ENCODE results near the gene MUCL3. TPM values are rescaled to one million over a fixed set of nuclear protein-coding genes. Genes with fewer than 3 reads are reported as not detected.
A peak's percentile ranks its signal among the peaks of the same experiment; 100 is the strongest.

MUCL3 gene
- total and polyA plus RNA-seq, 3 donors from 2014 or later: 0.19 to 0.45 TPM; not detected in 1

GRCh38 chr6:30954631-30955366, 14.0 kb downstream of the MUCL3 start:
- H3K36me3 ChIP-seq (ENCODE audit: low read depth, missing control alignments): no peaks in the 10 kb centered on the region
- H3K9me3 ChIP-seq: no peaks in the 10 kb centered on the region
- TF ChIP-seq POLR2A (IDR thresholded peaks at IDR 0.05): no peak
- TF ChIP-seq, protein P1, sequence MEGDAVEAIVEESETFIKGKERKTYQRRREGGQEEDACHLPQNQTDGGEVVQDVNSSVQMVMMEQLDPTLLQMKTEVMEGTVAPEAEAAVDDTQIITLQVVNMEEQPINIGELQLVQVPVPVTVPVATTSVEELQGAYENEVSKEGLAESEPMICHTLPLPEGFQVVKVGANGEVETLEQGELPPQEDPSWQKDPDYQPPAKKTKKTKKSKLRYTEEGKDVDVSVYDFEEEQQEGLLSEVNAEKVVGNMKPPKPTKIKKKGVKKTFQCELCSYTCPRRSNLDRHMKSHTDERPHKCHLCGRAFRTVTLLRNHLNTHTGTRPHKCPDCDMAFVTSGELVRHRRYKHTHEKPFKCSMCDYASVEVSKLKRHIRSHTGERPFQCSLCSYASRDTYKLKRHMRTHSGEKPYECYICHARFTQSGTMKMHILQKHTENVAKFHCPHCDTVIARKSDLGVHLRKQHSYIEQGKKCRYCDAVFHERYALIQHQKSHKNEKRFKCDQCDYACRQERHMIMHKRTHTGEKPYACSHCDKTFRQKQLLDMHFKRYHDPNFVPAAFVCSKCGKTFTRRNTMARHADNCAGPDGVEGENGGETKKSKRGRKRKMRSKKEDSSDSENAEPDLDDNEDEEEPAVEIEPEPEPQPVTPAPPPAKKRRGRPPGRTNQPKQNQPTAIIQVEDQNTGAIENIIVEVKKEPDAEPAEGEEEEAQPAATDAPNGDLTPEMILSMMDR (IDR thresholded peaks at IDR 0.05): no peak
- no peak for DNase-seq
- peak overlapping the region in 1 of 2 donors; percentile 57 for H3K27ac ChIP-seq
- intact Hi-C loops (cut with DNase I; ENCODE audit: low total_unique reads): no loop called here
- peak overlapping the region; percentile 55 to 59 for H3K4me3 ChIP-seq
- WGBS, 2 donors: 46 to 62% methylated on average over 9 of the region's 9 CpGs
- no peaks in the 10 kb centered on the region for H3K27me3 ChIP-seq
- peaks cover 7% of the 10 kb centered on the region for H3K4me1 ChIP-seq

DNA sequence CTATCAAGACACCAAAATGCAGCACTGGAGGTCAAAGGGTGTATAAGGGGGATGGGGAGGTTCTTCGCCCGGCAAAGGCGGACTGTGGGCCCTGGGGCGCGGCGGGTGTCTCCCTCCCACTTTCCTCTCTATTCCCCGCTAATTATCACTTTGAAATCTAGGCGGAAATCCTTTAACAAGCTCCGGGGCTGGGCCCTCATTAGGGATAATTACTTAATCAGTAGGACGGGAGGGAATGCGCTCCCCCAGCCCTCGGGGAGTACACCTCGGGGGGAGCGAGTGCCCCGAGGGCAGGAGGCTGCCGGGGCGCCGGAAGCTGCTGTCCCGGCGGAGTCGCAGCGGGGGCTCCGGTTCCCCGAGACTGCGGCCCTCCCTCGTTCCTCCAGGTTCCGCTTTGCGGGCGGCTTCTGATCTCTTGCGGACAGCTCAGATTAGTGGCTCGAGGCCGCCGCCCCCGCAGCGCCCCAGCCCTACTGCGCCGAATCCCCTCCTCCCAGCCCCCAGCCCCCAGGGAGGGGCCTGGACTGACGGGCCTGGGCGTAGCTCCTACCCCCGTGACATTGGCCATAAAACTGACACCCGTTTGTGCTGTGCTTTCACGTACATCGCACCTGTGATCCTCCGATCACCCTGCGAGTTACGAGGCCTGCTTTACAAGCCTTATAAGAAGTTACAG, 14.7 kb downstream of the MUCL3 start:
- intact Hi-C loops (cut with DNase I; ENCODE audit: low total_unique reads): no loop called here
- WGBS, 2 donors: 14 to 22% methylated on average over 21 to 46 of the region's 46 CpGs
- no peaks in the 10 kb centered on the region for H3K27me3 ChIP-seq
- peak overlapping the region; percentile 15 to 57 for H3K27ac ChIP-seq
- no peak for TF ChIP-seq POLR2A (IDR thresholded peaks at IDR 0.05)
- TF ChIP-seq, protein P1 (IDR thresholded peaks at IDR 0.05): no peak
- H3K4me3 ChIP-seq: peak overlapping the region; percentile 55 to 59
- H3K9me3 ChIP-seq: no peaks in the 10 kb centered on the region
- DNase-seq: peak; percentile 61
- H3K4me1 ChIP-seq: peaks cover 7% of the 10 kb centered on the region
- no peaks in the 10 kb centered on the region for H3K36me3 ChIP-seq (ENCODE audit: low read depth, missing control alignments)

DNA sequence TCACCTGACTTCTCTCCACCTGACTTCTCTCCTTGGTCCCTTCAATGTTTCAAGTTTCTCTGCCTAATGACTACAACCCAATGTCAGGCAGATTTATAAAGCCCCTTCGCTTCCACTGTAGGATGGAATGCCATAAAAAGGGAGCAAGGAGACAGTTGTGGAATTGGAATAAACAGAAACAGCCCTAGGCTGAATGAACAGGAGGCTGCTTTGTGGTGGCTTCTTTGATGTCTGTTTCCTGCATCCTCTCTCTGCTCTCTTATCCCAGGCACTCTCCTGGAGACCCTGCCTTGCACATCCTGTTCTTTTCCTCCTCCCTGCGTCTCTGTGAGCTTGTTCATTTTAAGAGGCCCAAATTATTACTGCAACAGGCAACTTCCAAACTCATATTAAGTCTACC, 16.9 kb downstream of the MUCL3 start:
- H3K4me1 ChIP-seq: peaks cover 7% of the 10 kb centered on the region
- DNase-seq: no peak
- no peaks in the 10 kb centered on the region for H3K36me3 ChIP-seq (ENCODE audit: low read depth, missing control alignments)
- intact Hi-C loops (cut with DNase I; ENCODE audit: low total_unique reads): no loop called here
- H3K27me3 ChIP-seq: no peaks in the 10 kb centered on the region
- no peak overlapping the region for H3K27ac ChIP-seq
- 65 to 70% methylated on average over 2 of the region's 2 CpGs for WGBS, 2 donors
- no peak overlapping the region for H3K4me3 ChIP-seq
- TF ChIP-seq, protein P1 (IDR thresholded peaks at IDR 0.05): no peak
- no peak for TF ChIP-seq POLR2A (IDR thresholded peaks at IDR 0.05)
- H3K9me3 ChIP-seq: no peaks in the 10 kb centered on the region

DNA sequence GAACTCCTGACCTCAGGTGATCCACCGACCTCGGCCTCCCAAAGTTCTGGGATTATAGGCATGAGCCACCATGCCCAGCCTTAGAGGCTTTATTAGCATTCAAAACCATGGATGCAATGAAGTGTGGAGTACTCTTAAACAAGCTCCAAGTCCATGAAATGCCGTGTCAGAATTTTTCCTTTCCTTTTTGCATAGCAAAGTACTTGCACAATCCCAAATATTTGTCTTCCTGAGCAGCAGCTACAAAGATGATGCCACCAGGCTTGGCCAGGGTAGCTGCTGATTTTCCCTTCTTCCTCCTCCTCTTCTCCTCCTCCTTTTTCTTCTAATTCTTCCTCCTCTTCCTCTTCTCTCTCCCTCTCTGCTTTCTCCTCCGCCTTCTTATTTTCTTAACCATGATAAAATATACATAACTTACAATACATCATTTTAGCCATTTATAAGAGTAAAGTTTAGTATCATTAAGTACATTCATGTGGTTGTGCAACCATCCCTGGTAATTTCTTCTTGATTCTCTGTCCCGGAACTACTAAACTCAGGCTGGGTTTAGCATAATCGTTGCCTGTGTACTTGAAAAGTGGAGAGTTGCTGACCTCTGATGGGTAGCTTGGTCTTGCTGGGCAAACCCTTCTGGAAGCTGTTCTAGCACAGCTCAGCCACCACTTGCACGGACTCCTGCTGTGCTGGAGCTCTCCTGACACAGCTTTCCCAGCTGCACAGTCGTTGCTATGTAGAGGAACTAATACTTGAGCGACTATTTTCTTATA, 20.3 kb downstream of the MUCL3 start:
- Histone ChIP-seq H3K4me1 (peaks cover 3% of the 10 kb centered on the region), H3K9me3 (no peaks in the 10 kb centered on the region), H3K27me3 (no peaks in the 10 kb centered on the region), H3K36me3 (ENCODE audit: low read depth, missing control alignments) (no peaks in the 10 kb centered on the region), H3K27ac (no peak overlapping the region), H3K4me3 (no peak overlapping the region)
- DNase-seq: no peak
- TF ChIP-seq, protein P1 (IDR thresholded peaks at IDR 0.05): no peak
- TF ChIP-seq POLR2A (IDR thresholded peaks at IDR 0.05): no peak
- WGBS, 2 donors: 84 to 89% methylated on average over 9 of the region's 9 CpGs
- intact Hi-C loops (cut with DNase I; ENCODE audit: low total_unique reads): no loop called here
